Ovary (tissue), 3 donors: ENCODE measurements around the gene TUBA4B.

ENCODE experiments used
- CTCF ChIP-seq, 3 donors: fragments of 450-650 bp in 2 of 3; fragments of 200-600 bp in 1 of 3; IDR thresholded peaks; one replicate each; pipeline versions ENCODE4 v1.5.1 to v1.8.0; 2016 to 2022; ENCODE audit warnings: antibody characterized with exemption in 3 of 3, mild to moderate bottlenecking in 1 of 3
- POLR2A ChIP-seq: fragments of 450-650 bp; IDR thresholded peaks from one replicate; pipeline ENCODE4 v1.6.1; 2017; ENCODE audit warnings: antibody characterized with exemption, mild to moderate bottlenecking, moderate library complexity
- donor health status: DM: no; HTN: no; CAD: no.

GRCh38 chr2:219213486-219214071 is 39.5 kb upstream of the TUBA4B start:
- TF ChIP-seq CTCF (IDR thresholded peaks at IDR 0.05) (no peak), POLR2A (no peak)
